Heart left ventricle (tissue), 16 donors: Measurements from ENCODE around the gene KCTD18. TPM values are rescaled to one million over a fixed set of nuclear protein-coding genes. Genes with fewer than 3 reads are reported as not detected.
A peak's percentile ranks its signal among the peaks of the same experiment; 100 is the strongest.

Experiments
- ATAC-seq, 4 donors: fragments of 200-7000 bp; cut with Tn5 transposase; one replicate each; pipeline ENCODE4 v1.9.1; 2020 to 2022; ENCODE audit warnings: moderate library complexity in 4 of 4, mild to moderate bottlenecking in 3 of 4, moderate number of reproducible peaks in 1 of 4
- DNase-seq, 5 donors: peaks; one replicate each; pipeline ENCODE4 v3.0.0-alpha.2; 2020
- H3K27ac ChIP-seq, 12 donors: fragments of 200-600 bp; sonication (generic) in 4 of 12; one replicate each; pipeline versions ENCODE4 v1.5.0 to v1.8.0; 2016 to 2022; ENCODE audit warnings: mild to moderate bottlenecking in 2 of 12
- H3K27me3 ChIP-seq, 9 donors: fragments of 200-600 bp; sonication (generic) in 2 of 9; one replicate each; pipeline versions ENCODE4 v1.5.1 to v1.8.0; 2016 to 2022; ENCODE audit warnings: mild to moderate bottlenecking in 3 of 9
- H3K36me3 ChIP-seq, 9 donors: fragments of 200-600 bp; sonication (generic) in 2 of 9; one replicate each; pipeline versions ENCODE4 v1.5.0 to v1.8.0; 2018 to 2022; ENCODE audit warnings: mild to moderate bottlenecking in 2 of 9
- H3K4me1 ChIP-seq, 12 donors: fragments of 200-600 bp; sonication (generic) in 4 of 12; one replicate each; pipeline versions ENCODE4 v1.5.0 to v1.8.0; 2016 to 2022; ENCODE audit warnings: mild to moderate bottlenecking in 3 of 12
- H3K4me3 ChIP-seq, 12 donors: fragments of 200-600 bp; sonication (generic) in 4 of 12; one replicate each; pipeline versions ENCODE4 v1.5.0 to v1.8.0; 2017 to 2022; ENCODE audit warnings: mild to moderate bottlenecking in 9 of 12, moderate library complexity in 4 of 12
- H3K9me3 ChIP-seq, 12 donors: fragments of 200-600 bp; sonication (generic) in 4 of 12; one replicate each; pipeline versions ENCODE4 v1.5.0 to v1.8.0; 2016 to 2022; ENCODE audit warnings: mild to moderate bottlenecking in 1 of 12
- CTCF ChIP-seq, 12 donors: fragments of 200-600 bp; sonication (generic) in 4 of 12; IDR thresholded peaks; one replicate each; pipeline versions ENCODE4 v1.5.0 to v1.8.0; 2018 to 2022; ENCODE audit warnings: antibody characterized with exemption in 12 of 12, mild to moderate bottlenecking in 5 of 12
- POLR2A ChIP-seq, 2 donors: fragments of 450-650 bp; IDR thresholded peaks; one replicate each; pipeline ENCODE4 v1.6.1; 2017; ENCODE audit warnings: antibody characterized with exemption in 2 of 2, mild to moderate bottlenecking in 2 of 2, moderate library complexity in 2 of 2
- WGBS, 4 donors: extraction: QIAGEN DNeasy Blood & Tissue Kit in 2 of 4; methylation state at CpG; one replicate each; pipeline versions ENCODE4 v1.1.5 to v1.1.7; 2013 to 2018; 5-methylcytosine and 5-hydroxymethylcytosine counted together
- intact Hi-C, 10 donors: fragments of 100-400 bp; cut with DNase I; formaldehyde crosslinking; loops; one replicate each; pipeline versions ENCODE4 v1.11.1 to v1.14.2; 2022
- polyA plus RNA-seq, 2 donors: library from polyadenylated mRNA; stranded (reverse); fragments of 200-250 nt; gene quantifications; one replicate each; pipeline ENCODE4 v1.2.3, GENCODE V29; 2013
- total RNA-seq, 9 donors: library from RNA; depleted of rRNA in 2 of 9; stranded (reverse); fragments of >200 nt in 2 of 9; fragmentation: NEBNext Ultra II Directional in 3 of 9; extraction: Animal tissue kit (Norgen Biotek cat#: 25700) in 3 of 9; gene quantifications; one replicate each; pipeline versions ENCODE4 v1.1.0 to v1.2.4, GENCODE V29; 2016 to 2023
- donor health status: ischemic (EF 13 %, LVEDD 7.1; RV severe dilation, severe dysfunction).
- donor health status: healthy with polysubstance abuse.
- donor health status: DM: no; HTN: yes; CAD: no.
- donor health status: DM: no; HTN: no; CAD: no.
- donor health status: ischemic (EF 25% LVEDD 6.9; RV normal size, moderate dysfunction).
- donor health status: ischemic (EF 25% LVEDD 5.7; RV mildly dilated, moderate dysfunction).
- donor health status: healthy.
- donor health status: DM: yes; HTN: yes; CAD: no.
- donor health status: ischemic (EF 35%, LVEDD 5.7; RV mildly dilated, moderate dysfunction).
- donor health status: nonischemic (EF 11% LVEDD 7.7; RV severe dilation, severe dysfunction).
- donor health status: DM: yes; HTN: yes; CAD: no.
- donor health status: PGD.
- donor health status: ischemic (EF 29% LVEDD 5.4; RV normal size, mild dysfunction).
- donor health status: nonischemic (EF 23%, LVEDD 6.1; RV moderate dilation, normal function).

The KCTD18 gene
- total and polyA plus RNA-seq, 11 donors = 3.6 to 16.0 (median 11.8) TPM

- H3K4me3 ChIP-seq = no peak overlapping the region
- H3K27ac ChIP-seq = no peak overlapping the region
- H3K27me3 ChIP-seq = no peaks in the 10 kb centered on the region
- TF ChIP-seq POLR2A (IDR thresholded peaks at IDR 0.05) (no peak), CTCF (IDR thresholded peaks at IDR 0.05) (no peak)
- H3K36me3 ChIP-seq = peaks cover 0 to 18% (median 0%) of the 10 kb centered on the region in 9 donors
- ATAC-seq (no peak), DNase-seq (no peak)
- WGBS, 4 donors = 58 to 73% (median 70%) methylated on average over 2 of the region's 2 CpGs
- intact Hi-C loops = no loop called here
- H3K4me1 ChIP-seq = no peaks in the 10 kb centered on the region
- no peaks in the 10 kb centered on the region for H3K9me3 ChIP-seq
These were observed 23.9 kb upstream of the KCTD18 start for GRCh38 chr2:200533754-200534153.

- TF ChIP-seq CTCF (IDR thresholded peaks at IDR 0.05) (no peak), POLR2A (IDR thresholded peaks at IDR 0.05) (no peak)
- intact Hi-C loops = no loop called here
These were observed 18.4 kb upstream of the KCTD18 start for GRCh38 chr2:200528228-200528627.

GRCh38 chr2:200525882-200526651, 16.2 kb upstream of the KCTD18 start, which contains the start of gene SGO2:
TSS of gene SGO2 (plus strand) at chr2:200526207. CDS start at chr2:200532976, 6,769 bp downstream.
- no peaks in the 10 kb centered on the region for H3K36me3 ChIP-seq
- H3K9me3 ChIP-seq = no peaks in the 10 kb centered on the region
- H3K27me3 ChIP-seq = peaks cover 0 to 4% (median 0%) of the 10 kb centered on the region in 9 donors
- H3K4me3 ChIP-seq = peak within 1 kb of the TSS; percentile 50 to 95 (median 74)
- ATAC-seq (peak; percentile 100), DNase-seq (peak; percentile 94 to 97 (median 96))
- 0% methylated on average over 39 to 56 of the region's 56 CpGs for WGBS, 4 donors
- peak within 1 kb of the TSS in 8 of 12 donors; percentile 10 to 69 (median 59) for H3K27ac ChIP-seq
- intact Hi-C loops = no loop called here
- H3K4me1 ChIP-seq = peaks cover 0 to 13% (median 8%) of the 10 kb centered on the region in 12 donors
- peak in 1 of 2 donors; percentile 86 for TF ChIP-seq POLR2A (IDR thresholded peaks at IDR 0.05)
- peak in 1 of 12 donors; percentile 9 for TF ChIP-seq CTCF (IDR thresholded peaks at IDR 0.05)

More at GRCh38 chr2:200528228-200528627, 18.4 kb upstream of the KCTD18 start:
- no peak for DNase-seq
- Histone ChIP-seq H3K9me3 (no peaks in the 10 kb centered on the region), H3K27me3 (no peaks in the 10 kb centered on the region), H3K4me1 (peaks cover 0 to 13% (median 8%) of the 10 kb centered on the region in 12 donors), H3K4me3 (no peak overlapping the region), H3K36me3 (no peaks in the 10 kb centered on the region), H3K27ac (no peak overlapping the region)
- WGBS, 4 donors = 64 to 94% (median 92%) methylated on average over 3 of the region's 3 CpGs
- no peak for ATAC-seq

GRCh38 chr2:200525551-200525881, 15.6 kb upstream of the KCTD18 start:
- Histone ChIP-seq H3K27ac (peak overlapping the region in 8 of 12 donors; percentile 10 to 69 (median 59)), H3K36me3 (no peaks in the 10 kb centered on the region), H3K4me3 (peak overlapping the region; percentile 50 to 95 (median 74)), H3K9me3 (no peaks in the 10 kb centered on the region), H3K27me3 (peaks cover 0 to 8% (median 0%) of the 10 kb centered on the region in 9 donors), H3K4me1 (peaks cover 0 to 13% (median 8%) of the 10 kb centered on the region in 12 donors)
- 22 to 30% (median 23%) methylated on average over 7 of the region's 7 CpGs for WGBS, 4 donors
- intact Hi-C loops = no loop called here
- no peak for DNase-seq
- no peak for TF ChIP-seq CTCF (IDR thresholded peaks at IDR 0.05)
- no peak for TF ChIP-seq POLR2A (IDR thresholded peaks at IDR 0.05)
- no peak for ATAC-seq
